Endothelial cell (in vitro differentiated cells): ENCODE measurements around the gene CDKAL1. TPM values are rescaled to one million over a fixed set of nuclear protein-coding genes. Genes with fewer than 3 reads are reported as not detected.

Experiments used
- DNase-seq: peaks from one replicate; pipeline ENCODE4 v3.0.0; 2021; ENCODE audit warnings: low spot score
- H3K27ac Mint-ChIP-seq: one replicate; pipeline ENCODE4 v1.8.0; 2021; ENCODE audit warnings: mixed read lengths, inconsistent platforms; ENCODE audit not compliant: unreplicated experiment
- H3K27me3 Mint-ChIP-seq: one replicate; pipeline ENCODE4 v1.8.0; 2021; ENCODE audit warnings: mild to moderate bottlenecking, moderate library complexity, mixed read lengths, inconsistent platforms; ENCODE audit not compliant: unreplicated experiment
- H3K36me3 Mint-ChIP-seq: one replicate; pipeline ENCODE4 v1.8.0; 2021; ENCODE audit warnings: mild to moderate bottlenecking, low read depth, mixed read lengths, inconsistent platforms; ENCODE audit not compliant: unreplicated experiment
- H3K4me1 Mint-ChIP-seq: one replicate; pipeline ENCODE4 v1.8.0; 2021; ENCODE audit warnings: mild to moderate bottlenecking, mixed read lengths, inconsistent platforms; ENCODE audit not compliant: unreplicated experiment
- H3K4me3 Mint-ChIP-seq: one replicate; pipeline ENCODE4 v1.8.0; 2021; ENCODE audit warnings: mild to moderate bottlenecking, mixed read lengths, inconsistent platforms; ENCODE audit not compliant: unreplicated experiment
- H3K9me3 Mint-ChIP-seq: one replicate; pipeline ENCODE4 v1.8.0; 2021; ENCODE audit warnings: mixed read lengths, inconsistent platforms; ENCODE audit not compliant: unreplicated experiment
- total RNA-seq: library from RNA; stranded (reverse); fragmentation: NEBNext Ultra II Directional; extraction: Animal tissue kit (Norgen Biotek cat#: 25700); gene quantifications from one replicate; pipeline ENCODE4 v1.2.1, GENCODE V29; 2021; ENCODE audit not compliant: unreplicated experiment
- TF ChIP-seq, protein P1 (sequence below): fragments of 200-600 bp; sonication (generic); IDR thresholded peaks from one replicate; pipeline ENCODE4 v1.5.0; 2021; ENCODE audit warnings: antibody characterized with exemption; ENCODE audit not compliant: unreplicated experiment

The CDKAL1 gene
- total RNA-seq, 1 donor from 2014 or later: 43.9 TPM

DNA sequence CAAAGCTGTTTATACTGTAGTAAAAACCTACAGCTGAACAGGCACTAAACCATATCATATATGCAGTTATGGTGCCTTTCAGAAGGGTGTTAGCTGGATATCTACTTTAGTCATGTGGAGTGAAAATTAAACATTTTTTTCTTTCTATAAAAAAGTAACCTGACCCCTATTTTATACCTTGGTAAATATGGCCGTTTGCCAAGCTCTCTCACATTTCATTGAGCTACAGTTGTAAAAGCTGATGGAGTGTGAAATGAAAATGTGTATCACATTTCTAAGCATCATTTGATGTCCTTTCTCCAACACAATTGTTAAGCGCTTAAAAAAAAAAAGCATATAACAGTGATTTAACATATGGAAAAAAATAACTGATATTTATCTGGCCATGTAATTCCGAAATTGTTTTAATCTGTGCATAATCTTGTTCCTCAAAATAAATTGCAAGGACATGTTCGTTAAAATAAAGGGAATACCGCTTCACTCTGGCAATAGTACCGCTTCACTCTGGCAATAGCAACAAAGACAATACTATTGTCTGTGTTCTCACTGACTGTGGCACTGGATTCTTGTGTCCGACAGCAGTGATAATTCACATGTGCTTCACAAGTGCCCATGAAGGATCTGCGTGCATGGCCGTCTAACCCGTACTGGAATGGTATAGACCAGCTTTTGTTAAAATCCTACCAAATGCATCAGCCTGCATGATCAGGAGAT is 667.5 kb downstream of the CDKAL1 start:
- TF ChIP-seq, protein P1, sequence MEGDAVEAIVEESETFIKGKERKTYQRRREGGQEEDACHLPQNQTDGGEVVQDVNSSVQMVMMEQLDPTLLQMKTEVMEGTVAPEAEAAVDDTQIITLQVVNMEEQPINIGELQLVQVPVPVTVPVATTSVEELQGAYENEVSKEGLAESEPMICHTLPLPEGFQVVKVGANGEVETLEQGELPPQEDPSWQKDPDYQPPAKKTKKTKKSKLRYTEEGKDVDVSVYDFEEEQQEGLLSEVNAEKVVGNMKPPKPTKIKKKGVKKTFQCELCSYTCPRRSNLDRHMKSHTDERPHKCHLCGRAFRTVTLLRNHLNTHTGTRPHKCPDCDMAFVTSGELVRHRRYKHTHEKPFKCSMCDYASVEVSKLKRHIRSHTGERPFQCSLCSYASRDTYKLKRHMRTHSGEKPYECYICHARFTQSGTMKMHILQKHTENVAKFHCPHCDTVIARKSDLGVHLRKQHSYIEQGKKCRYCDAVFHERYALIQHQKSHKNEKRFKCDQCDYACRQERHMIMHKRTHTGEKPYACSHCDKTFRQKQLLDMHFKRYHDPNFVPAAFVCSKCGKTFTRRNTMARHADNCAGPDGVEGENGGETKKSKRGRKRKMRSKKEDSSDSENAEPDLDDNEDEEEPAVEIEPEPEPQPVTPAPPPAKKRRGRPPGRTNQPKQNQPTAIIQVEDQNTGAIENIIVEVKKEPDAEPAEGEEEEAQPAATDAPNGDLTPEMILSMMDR: no peak
- no peaks in the 10 kb centered on the region for H3K27me3 Mint-ChIP-seq
- peaks cover 55% of the 10 kb centered on the region for H3K4me1 Mint-ChIP-seq
- no peak overlapping the region for H3K4me3 Mint-ChIP-seq
- H3K27ac Mint-ChIP-seq: no peak overlapping the region
- no peaks in the 10 kb centered on the region for H3K9me3 Mint-ChIP-seq
- H3K36me3 Mint-ChIP-seq: peaks cover 8% of the 10 kb centered on the region
- DNase-seq: no peak

DNA sequence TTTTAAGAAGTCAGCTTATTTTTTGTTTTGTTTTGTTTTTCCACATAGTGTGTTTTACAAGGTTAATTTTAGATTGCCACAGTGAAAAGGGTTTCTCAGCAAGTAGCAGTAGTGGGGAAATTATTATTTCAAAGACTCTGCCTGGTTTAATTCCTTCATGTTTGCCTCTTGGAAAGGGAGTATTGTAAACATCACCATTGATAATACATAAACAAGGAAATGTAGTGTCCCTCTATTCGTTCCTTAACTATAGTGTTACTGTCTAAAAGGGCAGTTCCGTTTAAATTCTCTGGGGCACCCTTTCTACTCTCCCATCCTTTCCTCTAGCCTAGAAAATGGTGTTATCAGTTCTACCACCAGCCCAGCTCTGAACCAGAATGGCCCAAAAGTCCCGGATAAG is 668.3 kb downstream of the CDKAL1 start:
- Mint-ChIP-seq H3K4me3 (no peak overlapping the region), H3K4me1 (peaks cover 52% of the 10 kb centered on the region), H3K27me3 (no peaks in the 10 kb centered on the region), H3K36me3 (peaks cover 8% of the 10 kb centered on the region), H3K27ac (no peak overlapping the region), H3K9me3 (no peaks in the 10 kb centered on the region)
- TF ChIP-seq, protein P1: no peak
- DNase-seq: no peak

DNA sequence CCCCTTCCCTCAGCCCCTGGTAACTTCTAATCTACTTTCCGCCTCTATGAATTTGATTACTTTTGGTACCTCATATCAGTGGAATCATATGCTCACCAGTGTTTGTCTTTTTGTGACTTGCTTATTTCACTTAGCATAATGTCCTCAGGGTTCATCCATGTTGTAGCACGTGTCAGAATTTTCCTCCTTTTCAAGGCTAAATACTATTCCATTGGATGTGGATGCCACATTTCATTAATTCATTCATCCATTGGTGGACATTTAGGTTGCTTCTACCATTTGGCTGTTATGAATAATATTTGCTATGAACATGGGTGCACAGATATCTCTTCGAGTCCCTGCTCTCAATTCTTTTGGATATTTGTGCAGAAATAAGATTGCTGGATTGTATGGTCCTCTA is 670.7 kb downstream of the CDKAL1 start:
- H3K27me3 Mint-ChIP-seq: no peaks in the 10 kb centered on the region
- TF ChIP-seq, protein P1: no peak
- H3K4me1 Mint-ChIP-seq: peaks cover 30% of the 10 kb centered on the region
- H3K4me3 Mint-ChIP-seq: no peak overlapping the region
- H3K36me3 Mint-ChIP-seq: peaks cover 8% of the 10 kb centered on the region
- H3K9me3 Mint-ChIP-seq: no peaks in the 10 kb centered on the region
- no peak overlapping the region for H3K27ac Mint-ChIP-seq
- DNase-seq: no peak

DNA sequence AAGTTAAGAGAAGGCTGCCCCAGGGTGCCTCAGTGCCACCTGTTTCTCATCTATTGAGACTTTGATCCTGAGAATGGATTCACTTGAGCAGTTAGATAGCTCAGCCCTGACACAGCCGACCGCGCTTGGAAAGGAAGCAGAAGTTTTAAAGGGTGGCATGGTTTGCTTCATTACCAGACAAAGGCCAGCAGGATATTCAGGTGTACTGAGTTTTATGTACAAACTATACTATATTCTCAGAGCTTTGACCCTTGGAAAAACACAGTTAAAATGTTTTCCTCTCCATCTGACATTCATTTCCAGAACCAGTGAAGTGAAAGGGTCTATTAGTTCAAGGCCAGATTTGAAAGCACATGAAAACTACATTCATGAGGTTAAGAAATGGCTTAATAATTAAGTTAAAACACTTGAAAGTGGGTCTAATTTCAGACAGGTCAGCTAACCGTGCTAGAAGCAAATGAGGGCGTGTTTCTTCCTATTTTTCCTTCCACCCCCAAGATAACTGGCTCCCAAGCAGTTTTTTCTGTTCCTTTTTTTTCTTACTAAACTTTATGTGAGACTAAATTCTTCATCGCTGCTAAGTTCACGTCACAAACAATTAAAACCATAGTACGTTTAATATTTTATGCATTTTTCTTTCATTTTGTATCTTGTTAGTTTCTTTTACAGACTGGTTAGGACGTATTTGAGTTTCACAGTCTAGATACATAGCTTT is 674.0 kb downstream of the CDKAL1 start:
- Mint-ChIP-seq H3K27me3 (peaks cover 5% of the 10 kb centered on the region), H3K4me1 (no peaks in the 10 kb centered on the region), H3K9me3 (no peaks in the 10 kb centered on the region), H3K4me3 (no peak overlapping the region), H3K27ac (no peak overlapping the region), H3K36me3 (peaks cover 21% of the 10 kb centered on the region)
- DNase-seq: no peak
- TF ChIP-seq, protein P1: no peak

DNA sequence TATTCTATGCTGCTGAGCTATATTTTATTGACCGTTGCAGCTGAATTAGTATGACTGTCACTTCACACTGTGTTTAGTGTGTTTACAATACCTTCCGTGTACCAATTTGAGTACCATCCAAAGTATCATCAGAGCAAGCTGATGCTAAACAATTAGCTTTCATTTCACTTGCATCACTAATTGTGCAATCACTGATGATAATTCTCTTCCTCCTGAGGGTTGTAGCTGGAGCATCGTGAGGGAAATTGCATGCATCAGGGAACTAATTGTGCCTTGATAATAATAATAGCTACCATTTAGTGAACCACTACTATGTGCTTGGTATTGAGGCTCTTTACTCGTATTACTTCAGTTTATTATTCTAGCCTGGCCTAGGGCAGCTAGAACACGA is 674.5 kb downstream of the CDKAL1 start:
- DNase-seq: no peak
- TF ChIP-seq, protein P1: no peak
- no peak overlapping the region for H3K4me3 Mint-ChIP-seq
- H3K4me1 Mint-ChIP-seq: no peaks in the 10 kb centered on the region
- H3K27ac Mint-ChIP-seq: no peak overlapping the region
- peaks cover 21% of the 10 kb centered on the region for H3K36me3 Mint-ChIP-seq
- H3K9me3 Mint-ChIP-seq: no peaks in the 10 kb centered on the region
- peaks cover 5% of the 10 kb centered on the region for H3K27me3 Mint-ChIP-seq
